Glutamatergic neuron (in vitro differentiated cells): ENCODE measurements around the gene PPP1R14B. TPM values are rescaled to one million over a fixed set of nuclear protein-coding genes. Genes with fewer than 3 reads are reported as not detected.
A peak's percentile ranks its signal among the peaks of the same experiment; 100 is the strongest.

ENCODE experiments used
- DNase-seq: peaks from one replicate; pipeline ENCODE4 v3.0.0; 2022
- H3K27ac Mint-ChIP-seq: one replicate; pipeline ENCODE4 v1.8.0; 2020; ENCODE audit warnings: mild to moderate bottlenecking, mixed read lengths, inconsistent platforms; ENCODE audit not compliant: unreplicated experiment
- H3K27me3 Mint-ChIP-seq: one replicate; pipeline ENCODE4 v1.8.0; 2020; ENCODE audit warnings: mild to moderate bottlenecking, moderate library complexity, mixed read lengths, inconsistent platforms; ENCODE audit not compliant: unreplicated experiment
- H3K36me3 Mint-ChIP-seq: one replicate; pipeline ENCODE4 v1.8.0; 2020; ENCODE audit warnings: mild to moderate bottlenecking, mixed read lengths, inconsistent platforms; ENCODE audit not compliant: unreplicated experiment
- H3K4me1 Mint-ChIP-seq: one replicate; pipeline ENCODE4 v1.8.0; 2020; ENCODE audit warnings: mild to moderate bottlenecking, low read depth, mixed read lengths, inconsistent platforms; ENCODE audit not compliant: unreplicated experiment
- H3K4me3 Mint-ChIP-seq: one replicate; pipeline ENCODE4 v1.8.0; 2020; ENCODE audit warnings: mild to moderate bottlenecking, mixed read lengths, inconsistent platforms; ENCODE audit not compliant: unreplicated experiment
- H3K9me3 Mint-ChIP-seq: one replicate; pipeline ENCODE4 v1.8.0; 2020; ENCODE audit warnings: mild to moderate bottlenecking, moderate library complexity, mixed read lengths, inconsistent platforms; ENCODE audit not compliant: unreplicated experiment
- CTCF ChIP-seq: fragments of 200-600 bp; sonication (generic); IDR thresholded peaks from one replicate; pipeline ENCODE4 v1.5.0; 2021; ENCODE audit not compliant: partially characterized antibody, unreplicated experiment
- total RNA-seq: library from RNA; stranded (reverse); fragmentation: NEBNext Ultra II Directional; extraction: Animal tissue kit (Norgen Biotek cat#: 25700); gene quantifications from one replicate; pipeline ENCODE4 v1.2.1, GENCODE V29; 2021; ENCODE audit not compliant: unreplicated experiment

The PPP1R14B gene
- total RNA-seq, 1 donor from 2014 or later, result 348 TPM

- DNase-seq, result no peak
- peaks cover 2% of the 10 kb centered on the region for H3K27me3 Mint-ChIP-seq
- TF ChIP-seq CTCF, result no peak
Measured at GRCh38 chr11:64281957-64282770, 35.4 kb upstream of the PPP1R14B start.

GRCh38 chr11:64278576-64279190 lies 31.9 kb upstream of the PPP1R14B start:
- no peak for TF ChIP-seq CTCF
- Mint-ChIP-seq H3K4me1 (peaks cover 3% of the 10 kb centered on the region), H3K27me3 (peaks cover 2% of the 10 kb centered on the region), H3K4me3 (peak overlapping the region; percentile 8), H3K27ac (no peak overlapping the region), H3K9me3 (peaks cover 2% of the 10 kb centered on the region), H3K36me3 (no peaks in the 10 kb centered on the region)
- no peak for DNase-seq

More at GRCh38 chr11:64281957-64282770, 35.4 kb upstream of the PPP1R14B start:
- no peak overlapping the region for H3K4me3 Mint-ChIP-seq
- H3K36me3 Mint-ChIP-seq, result no peaks in the 10 kb centered on the region
- peaks cover 7% of the 10 kb centered on the region for H3K9me3 Mint-ChIP-seq
- peaks cover 8% of the 10 kb centered on the region for H3K4me1 Mint-ChIP-seq
- H3K27ac Mint-ChIP-seq, result no peak overlapping the region

GRCh38 chr11:64276653-64277431 lies 30.1 kb upstream of the PPP1R14B start:
- Mint-ChIP-seq H3K4me1 (peaks cover 3% of the 10 kb centered on the region), H3K27ac (no peak overlapping the region), H3K36me3 (no peaks in the 10 kb centered on the region), H3K27me3 (peaks cover 4% of the 10 kb centered on the region), H3K9me3 (no peaks in the 10 kb centered on the region), H3K4me3 (no peak overlapping the region)
- no peak for TF ChIP-seq CTCF
- no peak for DNase-seq

GRCh38 chr11:64275841-64276240 lies 29.1 kb upstream of the PPP1R14B start:
- TF ChIP-seq CTCF, result no peak
- Mint-ChIP-seq H3K27me3 (peaks cover 3% of the 10 kb centered on the region), H3K4me3 (no peak overlapping the region), H3K9me3 (peaks cover 2% of the 10 kb centered on the region), H3K4me1 (no peaks in the 10 kb centered on the region), H3K27ac (no peak overlapping the region), H3K36me3 (no peaks in the 10 kb centered on the region)
- DNase-seq, result no peak
